BE2C (cell line): ENCODE results near the gene MARCHF3.

Experiments used
- DNase-seq: peaks from one replicate; pipeline ENCODE4 v3.0.0-alpha.2; 2020
- H3K27me3 ChIP-seq: fragments of 250-450 bp; sonication (Bioruptor Pico); 2 replicates; pipeline ENCODE4 v1.5.1; 2020; ENCODE audit warnings: mild to moderate bottlenecking
- H3K36me3 ChIP-seq: fragments of 250-450 bp; sonication (Bioruptor Pico); 2 replicates; pipeline ENCODE4 v1.5.1; 2020; ENCODE audit warnings: mild to moderate bottlenecking
- H3K4me1 ChIP-seq: fragments of 250-450 bp; sonication (Bioruptor Pico); 2 replicates; pipeline ENCODE4 v1.5.1; 2020
- H3K4me3 ChIP-seq: 2 replicates; pipeline ENCODE4 v1.5.1; 2011; ENCODE audit warnings: low read depth, low read length
- H3K9me3 ChIP-seq: fragments of 250-450 bp; sonication (Bioruptor Pico); 2 replicates; pipeline ENCODE4 v1.5.1; 2020
- TF ChIP-seq, protein P1 (sequence below): IDR thresholded peaks from 2 replicates; pipeline ENCODE4 v1.5.1; 2012; ENCODE audit warnings: mild to moderate bottlenecking, low read depth, low read length

The MARCHF3 gene

DNA sequence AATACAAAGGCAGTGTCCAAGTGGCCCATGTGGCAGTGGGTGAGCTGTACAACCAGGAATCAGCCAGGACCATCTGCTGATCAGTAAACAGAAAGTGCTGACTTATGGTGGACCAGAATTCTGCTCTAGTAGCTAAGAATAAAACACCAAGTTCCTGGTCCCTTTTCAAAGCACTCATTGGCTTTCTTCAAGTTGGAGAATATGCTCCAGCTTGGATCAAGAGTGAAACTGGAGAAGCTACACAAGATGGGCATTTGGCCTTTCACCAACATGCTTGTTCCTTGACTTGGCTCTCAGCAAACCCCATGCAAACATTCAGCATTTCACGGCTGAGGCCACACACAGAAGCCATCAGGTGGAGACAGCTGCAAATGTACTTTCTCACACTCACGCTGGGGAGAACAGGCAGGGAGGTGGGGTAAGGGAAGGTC, 32.1 kb downstream of the MARCHF3 start:
- no peaks in the 10 kb centered on the region for H3K36me3 ChIP-seq
- DNase-seq = no peak
- TF ChIP-seq, protein P1, sequence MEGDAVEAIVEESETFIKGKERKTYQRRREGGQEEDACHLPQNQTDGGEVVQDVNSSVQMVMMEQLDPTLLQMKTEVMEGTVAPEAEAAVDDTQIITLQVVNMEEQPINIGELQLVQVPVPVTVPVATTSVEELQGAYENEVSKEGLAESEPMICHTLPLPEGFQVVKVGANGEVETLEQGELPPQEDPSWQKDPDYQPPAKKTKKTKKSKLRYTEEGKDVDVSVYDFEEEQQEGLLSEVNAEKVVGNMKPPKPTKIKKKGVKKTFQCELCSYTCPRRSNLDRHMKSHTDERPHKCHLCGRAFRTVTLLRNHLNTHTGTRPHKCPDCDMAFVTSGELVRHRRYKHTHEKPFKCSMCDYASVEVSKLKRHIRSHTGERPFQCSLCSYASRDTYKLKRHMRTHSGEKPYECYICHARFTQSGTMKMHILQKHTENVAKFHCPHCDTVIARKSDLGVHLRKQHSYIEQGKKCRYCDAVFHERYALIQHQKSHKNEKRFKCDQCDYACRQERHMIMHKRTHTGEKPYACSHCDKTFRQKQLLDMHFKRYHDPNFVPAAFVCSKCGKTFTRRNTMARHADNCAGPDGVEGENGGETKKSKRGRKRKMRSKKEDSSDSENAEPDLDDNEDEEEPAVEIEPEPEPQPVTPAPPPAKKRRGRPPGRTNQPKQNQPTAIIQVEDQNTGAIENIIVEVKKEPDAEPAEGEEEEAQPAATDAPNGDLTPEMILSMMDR = no peak
- no peaks in the 10 kb centered on the region for H3K27me3 ChIP-seq
- no peaks in the 10 kb centered on the region for H3K9me3 ChIP-seq
- no peak overlapping the region for H3K4me3 ChIP-seq
- peaks cover 35% of the 10 kb centered on the region for H3K4me1 ChIP-seq

DNA sequence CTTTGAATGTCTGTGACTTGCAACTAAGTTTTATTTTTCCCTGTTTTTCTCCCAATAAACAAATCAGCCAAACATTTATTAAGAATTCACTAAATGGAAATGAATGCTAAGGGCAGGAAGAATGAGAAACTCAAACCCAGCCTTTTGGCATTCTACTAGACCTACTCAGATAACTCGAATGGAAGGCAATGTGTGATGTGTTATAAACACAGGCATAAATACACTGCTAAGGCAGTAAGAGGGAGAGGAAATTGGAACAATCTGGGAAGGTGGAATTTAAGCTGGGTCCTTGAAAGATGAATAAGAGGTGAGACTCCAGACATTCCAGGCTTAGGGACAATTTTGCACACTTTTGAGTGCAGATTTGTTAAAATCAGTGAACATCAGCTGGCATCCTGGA, 34.7 kb downstream of the MARCHF3 start:
- no peaks in the 10 kb centered on the region for H3K9me3 ChIP-seq
- TF ChIP-seq, protein P1 = no peak
- H3K4me3 ChIP-seq = no peak overlapping the region
- peaks cover 24% of the 10 kb centered on the region for H3K4me1 ChIP-seq
- H3K27me3 ChIP-seq = no peaks in the 10 kb centered on the region
- DNase-seq = no peak
- H3K36me3 ChIP-seq = no peaks in the 10 kb centered on the region

GRCh38 chr5:126995039-126995438, 35.3 kb downstream of the MARCHF3 start:
- no peaks in the 10 kb centered on the region for H3K27me3 ChIP-seq
- no peak for DNase-seq
- no peaks in the 10 kb centered on the region for H3K9me3 ChIP-seq
- no peaks in the 10 kb centered on the region for H3K36me3 ChIP-seq
- TF ChIP-seq, protein P1 = no peak
- H3K4me1 ChIP-seq = peaks cover 20% of the 10 kb centered on the region
- no peak overlapping the region for H3K4me3 ChIP-seq

DNA sequence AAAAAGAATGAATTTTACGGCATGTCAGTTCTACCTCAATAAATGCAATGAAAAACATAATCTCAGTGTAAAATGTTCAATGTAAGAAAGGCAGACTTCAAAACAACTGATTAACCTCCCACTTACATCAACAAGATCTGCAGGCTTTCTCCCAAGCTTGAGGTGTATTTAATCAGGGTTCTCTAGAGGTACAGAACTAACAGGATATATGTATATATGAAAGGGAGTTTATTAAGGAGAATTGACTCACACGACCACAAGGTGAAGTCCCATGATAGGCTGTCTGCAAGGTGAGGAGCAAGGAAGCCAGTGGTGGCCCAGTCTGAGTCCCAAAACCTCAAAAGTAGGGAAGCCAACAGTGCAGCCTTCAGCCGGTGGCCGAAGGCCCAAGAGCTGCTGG, 35.9 kb downstream of the MARCHF3 start:
- Histone ChIP-seq H3K36me3 (no peaks in the 10 kb centered on the region), H3K27me3 (no peaks in the 10 kb centered on the region), H3K9me3 (no peaks in the 10 kb centered on the region), H3K4me3 (no peak overlapping the region), H3K4me1 (peaks cover 18% of the 10 kb centered on the region)
- DNase-seq = no peak
- TF ChIP-seq, protein P1 = no peak

GRCh38 chr5:126988021-126988569, 42.3 kb downstream of the MARCHF3 start:
- Histone ChIP-seq H3K4me1 (no peaks in the 10 kb centered on the region), H3K9me3 (no peaks in the 10 kb centered on the region), H3K27me3 (no peaks in the 10 kb centered on the region), H3K4me3 (no peak overlapping the region), H3K36me3 (no peaks in the 10 kb centered on the region)
- DNase-seq = no peak
- TF ChIP-seq, protein P1 = no peak

GRCh38 chr5:126987271-126987899, 43.0 kb downstream of the MARCHF3 start:
- Histone ChIP-seq H3K27me3 (no peaks in the 10 kb centered on the region), H3K4me3 (no peak overlapping the region), H3K4me1 (no peaks in the 10 kb centered on the region), H3K9me3 (no peaks in the 10 kb centered on the region), H3K36me3 (no peaks in the 10 kb centered on the region)
- no peak for DNase-seq
- TF ChIP-seq, protein P1 = no peak
